Left colon (tissue), 2 donors: ENCODE results near the gene CHD5. TPM values are rescaled to one million over a fixed set of nuclear protein-coding genes. Genes with fewer than 3 reads are reported as not detected.

Source experiments
- ATAC-seq: fragments of 200-7000 bp; cut with Tn5 transposase; one replicate; pipeline ENCODE4 v1.9.1; 2020; ENCODE audit warnings: mild to moderate bottlenecking, moderate library complexity
- DNase-seq, 2 donors: peaks; one replicate each; pipeline ENCODE4 v3.0.0-alpha.2; 2020
- intact Hi-C, 2 donors: fragments of 100-400 bp; cut with DNase I in 1 of 2; cut with micrococcal nuclease in 1 of 2; formaldehyde crosslinking; loops; one replicate each; pipeline versions ENCODE4 v1.11.2 to v1.14.0; 2022; cut with DNase I, micrococcal nuclease
- total RNA-seq, 2 donors: library from RNA; stranded (reverse); fragmentation: NEBNext Ultra II Directional; extraction: Animal tissue kit (Norgen Biotek cat#: 25700); gene quantifications; one replicate each; pipeline ENCODE4 v1.2.1, GENCODE V29; 2021
- donor health status: DM: no; HTN: no; CAD: no.
- donor health status: DM: yes; HTN: yes; CAD: no.

Gene CHD5
- total RNA-seq, 2 donors from 2014 or later, result 0.18 to 0.20 TPM

DNA sequence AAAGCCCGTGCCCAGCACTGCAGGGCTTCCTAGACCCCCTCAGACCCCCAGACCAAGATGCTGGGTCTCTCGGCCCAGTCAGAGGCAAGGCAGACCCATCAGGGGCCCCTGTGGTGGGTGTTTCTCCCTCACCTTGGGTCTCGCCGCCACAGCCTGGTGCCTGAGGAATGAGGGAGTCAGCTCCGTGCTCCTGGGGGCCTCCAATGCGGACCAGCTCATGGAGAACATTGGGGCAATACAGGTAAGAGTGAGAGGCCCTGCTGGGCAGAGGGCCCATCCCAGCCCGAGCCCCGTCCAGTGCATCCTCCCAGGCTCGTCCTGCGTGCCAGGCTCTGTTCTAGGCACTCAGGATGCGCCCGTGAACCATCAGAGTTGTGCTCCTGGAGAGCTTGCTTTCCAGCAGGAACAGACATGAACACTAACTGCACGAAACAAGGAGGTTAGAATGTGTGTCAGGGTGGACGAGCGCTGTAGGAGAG is 83.0 kb downstream of the CHD5 start:
- no peak for DNase-seq
- intact Hi-C loops, result no loop called here
- ATAC-seq, result no peak

DNA sequence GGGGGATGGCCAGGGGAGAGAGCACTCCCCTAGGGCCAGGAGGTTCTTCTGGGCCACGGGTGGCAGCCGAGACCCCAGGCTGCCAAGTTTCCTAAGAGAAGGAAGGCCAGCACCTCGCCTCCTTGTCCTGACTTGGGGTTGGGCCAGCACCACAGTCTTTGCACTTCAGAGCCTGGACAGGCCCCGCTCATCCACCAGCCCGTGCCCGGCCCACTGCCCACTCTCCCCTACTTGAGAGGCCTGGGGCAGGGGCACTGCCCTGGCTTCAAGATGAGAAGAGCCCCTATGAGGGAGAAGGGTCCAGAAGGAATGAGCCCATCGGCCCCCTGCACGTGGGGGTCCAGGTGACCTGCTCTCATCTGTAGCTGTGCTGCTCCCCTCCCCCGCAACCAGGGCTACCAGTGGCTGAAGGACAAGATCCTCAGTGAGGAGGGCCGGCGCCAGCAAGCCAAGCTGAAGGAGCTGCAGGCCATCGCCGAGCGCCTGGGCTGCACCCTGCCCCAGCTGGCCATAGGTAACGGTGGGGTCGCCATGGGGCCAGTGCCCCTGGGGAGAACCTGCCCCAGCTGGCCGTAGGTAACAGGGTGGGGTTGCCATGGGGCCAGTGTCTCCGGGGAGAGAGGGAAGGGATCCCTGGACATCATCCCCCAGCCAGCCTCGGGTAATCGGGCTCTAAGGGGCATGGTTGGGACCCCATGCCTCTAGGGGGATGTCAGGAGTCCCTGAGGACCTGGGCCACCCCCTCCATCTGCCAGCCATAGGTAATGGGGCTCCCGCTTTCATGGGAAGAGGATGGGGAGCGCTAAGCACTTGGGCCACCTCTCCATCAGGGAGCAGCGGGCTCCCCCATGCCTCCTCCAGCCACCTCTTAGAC is 83.6 kb downstream of the CHD5 start:
- DNase-seq, result no peak
- no peak for ATAC-seq
- intact Hi-C loops, result no loop called here

DNA sequence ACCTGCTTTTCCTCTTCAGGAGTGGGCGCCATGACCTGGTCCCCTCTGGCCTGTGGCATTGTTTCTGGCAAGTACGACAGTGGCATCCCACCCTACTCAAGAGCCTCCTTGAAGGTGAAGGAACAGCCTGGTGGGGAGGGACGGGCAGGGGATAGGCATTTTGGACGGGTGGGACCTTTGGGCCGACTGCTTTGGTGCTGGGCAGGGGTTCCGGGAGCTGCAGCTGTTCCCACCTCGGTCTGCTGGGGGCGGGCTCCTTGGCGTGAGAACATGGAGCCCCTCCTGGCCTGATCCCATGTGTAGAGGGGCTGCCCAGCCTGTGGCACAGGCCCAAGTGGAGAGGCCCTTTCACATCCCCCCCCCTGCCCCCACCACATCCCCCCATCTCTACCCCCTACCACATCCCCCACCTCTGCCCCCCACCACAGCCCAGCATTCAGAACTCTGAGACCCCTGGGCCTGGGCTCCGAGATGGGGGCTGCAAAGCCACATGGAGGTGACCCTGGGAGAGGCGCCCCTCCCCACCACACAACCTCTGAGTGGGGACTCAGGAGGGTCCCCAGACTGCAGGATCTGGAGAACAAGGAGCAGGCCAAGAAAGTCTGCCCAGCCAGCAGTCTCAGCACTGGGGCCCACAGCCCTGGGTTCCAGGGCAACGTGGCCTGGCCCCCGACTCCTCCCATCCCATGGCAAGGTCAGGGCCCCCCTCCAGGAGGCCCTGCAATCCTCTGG is 84.4 kb downstream of the CHD5 start:
- intact Hi-C loops, result no loop called here
- ATAC-seq (no peak), DNase-seq (no peak)

DNA sequence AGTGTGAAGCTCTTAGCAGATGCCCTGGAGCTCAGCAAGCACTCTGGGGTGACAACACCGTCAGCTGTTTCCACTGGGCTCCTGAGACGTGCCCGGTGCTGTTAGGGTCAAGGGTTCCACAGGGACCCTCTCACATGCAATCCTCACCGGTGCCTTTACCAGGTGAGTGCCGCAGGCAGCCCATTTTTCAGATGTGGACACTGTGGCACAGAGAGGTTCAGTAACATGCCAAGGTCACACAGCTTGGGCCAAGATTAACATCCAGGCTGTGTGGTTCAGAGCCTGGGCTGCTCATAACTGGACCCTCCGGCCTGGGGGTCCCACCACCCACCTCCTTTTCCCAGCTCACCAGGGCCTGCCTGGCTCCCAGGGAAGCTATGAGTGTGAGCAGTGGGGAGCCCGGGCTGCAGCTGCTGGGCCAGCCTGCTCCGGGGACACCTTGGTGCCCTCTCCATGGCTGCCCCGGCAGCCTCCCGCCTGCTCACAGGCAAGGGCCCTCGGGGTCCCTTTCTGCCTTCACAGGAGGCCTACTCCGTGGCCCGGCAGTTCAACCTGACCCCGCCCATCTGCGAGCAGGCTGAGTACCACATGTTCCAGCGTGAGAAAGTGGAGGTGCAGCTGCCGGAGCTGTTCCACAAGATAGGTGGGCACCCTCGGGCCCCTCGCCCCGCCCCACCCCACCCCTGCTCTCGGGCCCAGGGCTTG is 85.2 kb downstream of the CHD5 start:
- intact Hi-C loops, result no loop called here
- ATAC-seq (no peak), DNase-seq (no peak)

DNA sequence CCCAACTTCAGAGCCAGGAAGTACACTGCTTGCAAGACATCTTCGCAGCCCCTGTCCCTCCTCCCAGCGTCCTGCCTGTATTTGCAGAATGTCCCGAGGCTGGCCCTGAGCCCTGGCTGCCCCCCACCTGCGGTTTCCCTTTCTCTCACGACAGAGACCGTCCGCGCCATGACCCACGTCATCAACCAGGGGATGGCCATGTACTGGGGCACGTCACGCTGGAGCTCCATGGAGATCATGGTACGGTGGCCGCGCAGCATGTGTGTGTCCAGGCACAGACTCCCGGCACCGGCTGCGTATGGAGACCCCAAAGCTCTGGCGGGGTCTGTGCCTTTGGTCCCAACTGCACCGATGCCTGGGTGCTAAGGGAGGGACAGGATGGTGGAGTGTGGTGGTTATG is 85.9 kb downstream of the CHD5 start:
- intact Hi-C loops, result no loop called here
- ATAC-seq (no peak), DNase-seq (no peak)

DNA sequence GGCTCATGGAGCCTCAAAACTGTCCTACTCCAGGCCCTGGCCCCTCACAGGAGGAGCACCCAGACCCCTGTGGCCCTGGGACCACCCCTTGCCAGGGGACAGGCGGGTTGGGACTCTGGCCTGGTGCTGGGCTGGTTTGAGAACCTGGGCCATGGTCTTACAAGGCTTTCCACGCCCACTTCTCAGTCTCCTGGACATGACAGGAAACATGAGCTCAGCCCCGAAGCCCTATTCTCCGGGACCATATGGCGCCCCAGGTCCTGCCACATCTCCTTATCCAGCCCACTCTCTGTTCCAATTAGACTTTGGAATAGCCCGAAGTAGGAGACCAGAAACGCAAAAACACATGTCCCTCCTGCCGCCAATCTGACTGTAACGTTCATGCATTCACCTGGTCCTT is 86.5 kb downstream of the CHD5 start:
- ATAC-seq (no peak), DNase-seq (no peak)
- intact Hi-C loops, result no loop called here

DNA sequence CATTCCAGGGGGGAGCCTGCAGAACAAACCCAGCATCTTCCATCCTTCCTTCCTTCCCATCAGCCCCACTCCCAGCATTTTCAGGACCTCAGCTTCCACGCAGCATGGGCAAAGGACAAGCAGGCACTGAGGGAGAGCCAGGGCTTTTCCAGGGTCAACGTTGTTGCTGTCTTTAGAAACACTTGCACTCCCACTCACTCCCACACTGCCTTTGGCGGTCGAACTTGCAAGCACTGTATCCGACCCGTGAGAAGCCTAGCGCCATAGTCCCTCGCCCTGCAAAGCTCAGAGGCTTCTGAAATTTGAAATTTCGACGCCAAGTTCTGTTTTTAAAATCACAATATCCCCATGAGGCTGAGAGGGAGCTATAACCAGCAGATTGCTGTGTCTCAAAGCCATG is 87.0 kb downstream of the CHD5 start:
- intact Hi-C loops, result no loop called here
- no peak for ATAC-seq

DNA sequence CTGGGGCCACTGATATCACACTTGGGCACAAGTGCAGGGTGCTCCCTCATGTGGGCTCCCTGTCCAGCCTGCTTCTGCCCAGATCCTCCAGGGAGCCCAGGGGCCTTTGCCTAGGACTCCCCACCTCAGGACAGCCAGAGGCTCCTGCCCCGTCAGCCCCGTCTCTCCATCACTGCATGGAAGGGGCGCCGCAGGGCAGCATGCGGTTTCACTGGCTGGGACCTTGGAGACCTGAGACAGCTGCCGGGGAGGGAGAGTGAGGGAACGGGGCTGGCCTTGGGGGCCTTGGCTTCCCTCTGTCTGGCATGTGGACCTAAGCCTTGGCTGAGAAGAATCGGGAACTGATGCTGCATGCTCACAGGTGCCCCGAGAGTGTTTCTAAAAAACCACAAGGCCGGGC is 87.9 kb downstream of the CHD5 start:
- intact Hi-C loops, result no loop called here
- DNase-seq, result no peak

More for the DNA sequence above, 87.0 kb downstream of the CHD5 start:
- DNase-seq, result no peak

DNA sequence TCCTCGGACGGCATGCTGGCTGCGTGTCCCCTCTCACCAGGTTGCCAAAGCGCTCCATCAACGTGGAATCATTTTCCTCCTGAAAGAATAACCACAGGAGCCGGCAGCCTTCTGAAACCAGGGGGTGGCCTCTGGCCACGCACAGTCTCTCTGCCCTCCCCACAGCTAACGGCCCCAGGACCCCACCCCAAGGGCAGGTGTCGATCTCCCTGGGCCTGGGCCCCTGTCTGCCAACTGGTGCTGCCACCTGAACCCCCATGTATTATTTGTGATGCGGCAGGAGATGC is 88.4 kb downstream of the CHD5 start:
- ATAC-seq, result no peak
- DNase-seq, result no peak
- intact Hi-C loops, result no loop called here

More for the DNA sequence above, 87.9 kb downstream of the CHD5 start:
- ATAC-seq, result no peak

DNA sequence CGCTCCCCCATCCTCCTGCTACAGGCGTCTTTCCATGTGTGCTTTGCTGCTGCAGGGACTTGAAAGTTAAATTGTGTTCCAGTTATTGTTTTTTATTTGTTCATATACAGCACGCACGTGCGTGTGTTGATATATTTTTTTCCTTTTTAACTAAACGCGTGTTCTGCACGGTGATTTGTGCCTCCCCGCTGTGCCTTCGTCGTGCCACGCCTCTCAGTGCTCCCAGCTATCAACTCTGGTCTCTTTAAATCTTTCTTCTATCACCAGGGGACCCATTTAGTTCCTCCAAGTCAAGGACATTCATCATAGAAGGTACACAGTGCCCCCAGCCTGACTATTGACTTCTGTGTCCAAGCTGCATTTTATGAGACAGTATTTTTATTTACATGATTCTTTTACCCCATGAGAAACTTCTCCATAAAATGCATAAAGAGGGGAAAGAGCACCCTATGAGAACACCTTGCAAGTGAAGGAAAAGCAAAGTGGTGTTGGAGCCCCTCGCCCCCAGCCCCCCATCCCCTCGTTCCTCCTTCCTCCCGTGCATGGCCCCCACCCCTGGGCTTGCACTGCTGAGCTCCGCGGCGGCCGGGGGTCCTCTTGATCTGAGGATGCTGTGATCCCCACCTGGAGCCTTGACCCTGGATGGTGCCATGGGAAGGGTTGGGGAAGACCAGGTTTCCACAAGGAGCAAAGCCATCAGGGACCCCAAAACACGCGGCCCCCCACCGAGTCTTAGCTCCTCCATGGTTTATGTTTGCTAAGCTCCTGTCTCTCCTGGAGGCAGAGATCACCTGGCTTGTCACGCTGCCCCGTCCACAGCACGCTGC is 88.9 kb downstream of the CHD5 start:
- ATAC-seq, result no peak
- intact Hi-C loops, result no loop called here
- no peak for DNase-seq

DNA sequence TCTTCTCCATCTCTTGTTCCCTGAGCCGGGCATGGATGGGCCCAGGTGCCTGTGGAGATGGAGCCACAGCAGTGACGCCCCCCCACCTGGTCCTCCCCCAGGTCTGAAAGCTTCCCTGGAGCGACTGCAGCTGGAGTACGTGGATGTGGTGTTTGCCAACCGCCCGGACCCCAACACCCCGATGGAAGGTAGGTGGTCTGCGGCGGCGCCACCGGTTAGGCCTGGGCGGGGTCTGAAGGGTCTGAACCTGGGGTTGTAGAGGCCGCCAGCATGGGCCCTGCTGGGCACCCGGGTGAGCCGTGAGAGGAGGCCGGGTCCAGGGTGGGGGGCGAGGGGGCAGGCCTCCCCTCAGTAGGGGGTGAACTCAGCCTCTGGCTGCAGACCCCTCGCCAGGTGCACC is 89.8 kb downstream of the CHD5 start:
- ATAC-seq, result no peak
- DNase-seq, result no peak
- intact Hi-C loops, result no loop called here

DNA sequence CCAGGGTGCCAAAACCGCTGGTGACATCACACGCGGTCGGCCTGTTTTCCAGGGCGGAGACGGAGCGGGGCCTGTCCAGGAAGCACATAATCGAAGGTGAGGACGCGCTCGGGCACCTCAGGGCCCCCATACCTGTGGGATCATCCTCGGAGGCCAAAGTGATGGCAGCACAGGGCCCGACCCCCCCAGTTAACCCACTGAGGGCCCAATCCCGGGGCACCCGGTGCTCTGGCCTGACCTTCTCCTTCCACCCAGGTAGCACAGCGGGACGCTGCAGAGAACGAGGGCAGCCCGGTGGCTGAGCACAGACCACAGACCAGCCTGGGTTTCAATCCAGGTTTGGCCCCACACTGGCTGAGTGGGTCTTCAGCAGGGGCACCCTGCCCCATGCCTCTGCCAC is 91.2 kb downstream of the CHD5 start:
- intact Hi-C loops, result no loop called here
- ATAC-seq (no peak), DNase-seq (no peak)

DNA sequence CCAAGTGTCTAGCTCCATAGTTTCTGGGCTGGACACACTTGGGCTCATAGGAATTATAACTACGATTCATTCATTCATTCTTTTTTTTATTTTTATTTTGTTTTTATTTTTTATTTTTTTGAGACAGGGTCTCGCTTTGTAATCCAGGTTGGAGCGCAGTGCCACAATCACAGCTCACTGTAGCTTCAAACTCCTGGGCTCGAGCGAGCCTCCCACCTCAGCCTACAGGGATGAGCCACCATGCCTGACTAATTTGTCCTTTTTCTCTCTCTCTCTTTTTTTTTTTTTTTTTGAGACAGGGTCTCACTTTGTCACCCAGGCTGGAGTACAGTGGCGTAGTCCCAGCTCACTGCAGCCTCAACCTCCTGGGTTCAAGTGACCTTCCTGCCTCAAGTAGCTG is 92.2 kb downstream of the CHD5 start:
- no peak for ATAC-seq
- intact Hi-C loops, result no loop called here
- DNase-seq, result no peak

DNA sequence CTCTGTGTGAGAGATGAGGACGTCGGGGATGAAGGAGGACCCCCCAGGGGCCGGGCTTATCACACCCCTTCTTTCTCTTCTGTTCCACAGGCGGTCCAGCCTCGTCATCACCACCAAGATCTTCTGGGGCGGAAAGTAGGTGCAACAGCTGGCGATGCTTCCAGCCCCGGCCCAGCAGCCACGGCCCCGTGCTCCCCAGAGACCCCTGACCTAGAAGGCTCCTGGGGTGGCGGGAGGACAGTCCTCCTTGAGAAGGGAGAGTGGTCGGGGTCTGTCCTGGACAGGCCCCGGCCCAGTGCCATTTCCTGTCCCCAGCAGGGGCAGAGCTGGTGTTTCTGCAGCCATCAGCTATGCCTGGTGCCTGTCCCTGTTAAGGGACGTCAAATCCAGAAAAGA is 92.7 kb downstream of the CHD5 start:
- DNase-seq, result no peak
- intact Hi-C loops, result no loop called here
- ATAC-seq, result no peak

DNA sequence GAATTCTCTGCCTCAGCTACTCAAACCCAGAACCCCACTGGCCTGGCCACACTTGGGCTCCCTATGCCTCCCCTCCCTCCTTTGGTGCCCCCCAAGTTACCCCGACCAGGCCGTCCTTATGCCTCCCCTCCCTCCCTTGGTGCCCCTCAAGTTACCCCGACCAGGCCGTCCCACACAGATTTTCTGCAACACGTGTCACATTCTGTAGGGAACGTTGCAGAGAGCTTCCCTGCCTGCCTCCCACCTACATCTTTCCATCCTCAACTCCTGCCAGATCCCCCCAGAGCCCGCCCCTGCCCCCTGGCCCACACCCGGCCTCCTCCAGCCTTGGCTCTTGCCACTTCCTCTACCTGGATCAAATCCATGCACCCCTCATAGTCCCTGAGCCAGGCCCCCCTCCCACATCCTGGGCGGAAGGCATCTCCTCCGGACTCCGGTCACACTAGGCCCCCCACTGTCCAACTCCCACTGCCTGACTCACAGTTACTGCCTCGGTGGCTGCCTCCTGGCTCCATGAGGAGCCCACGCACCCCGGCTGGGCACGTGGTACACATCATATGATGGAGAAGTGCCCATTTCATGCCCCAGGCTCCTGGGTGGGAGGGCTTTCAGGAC is 93.3 kb downstream of the CHD5 start:
- ATAC-seq, result no peak
- DNase-seq, result no peak
- intact Hi-C loops, result no loop called here

DNA sequence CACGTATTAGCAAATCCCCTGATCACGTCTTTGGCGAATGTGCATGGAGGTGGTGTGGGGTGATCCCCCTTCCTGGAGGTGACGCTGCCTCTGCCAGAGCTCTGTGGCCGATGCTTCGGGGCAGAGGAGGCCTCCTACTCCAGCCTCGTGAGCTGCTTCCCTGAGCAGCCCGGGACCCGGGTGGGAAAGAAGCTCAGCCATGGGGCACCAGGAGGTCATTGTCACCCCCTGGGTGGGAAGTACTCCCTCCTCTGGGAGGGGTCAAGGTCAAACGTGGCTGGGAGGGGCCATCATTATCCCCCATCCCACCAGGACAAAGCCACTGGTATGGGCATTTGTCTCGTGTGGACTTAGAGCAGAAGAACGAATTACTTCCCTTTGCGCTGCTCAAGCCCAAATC is 93.8 kb downstream of the CHD5 start:
- DNase-seq, result no peak
- ATAC-seq, result no peak
- intact Hi-C loops, result no loop called here

DNA sequence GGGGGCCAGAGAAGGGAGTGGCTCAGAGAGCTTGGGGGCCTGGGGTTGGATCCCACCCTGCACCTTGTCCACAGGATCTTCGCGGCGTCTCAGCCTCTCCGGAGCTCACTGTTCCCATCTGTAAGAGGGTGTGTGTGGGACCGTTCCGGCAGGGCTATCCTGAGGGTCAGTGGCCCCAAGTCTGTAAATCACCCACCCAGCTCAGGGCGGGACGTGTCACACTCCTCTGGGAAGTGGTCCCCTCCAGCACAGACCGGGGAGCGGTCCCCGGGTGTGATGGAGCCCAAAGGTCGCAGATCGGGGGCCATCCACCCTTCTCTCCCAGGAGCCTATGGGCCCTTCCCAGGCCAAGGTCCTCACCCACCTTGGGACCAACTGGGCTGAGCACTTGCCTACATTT is 94.5 kb downstream of the CHD5 start:
- DNase-seq, result no peak
- ATAC-seq, result no peak
- intact Hi-C loops, result no loop called here

DNA sequence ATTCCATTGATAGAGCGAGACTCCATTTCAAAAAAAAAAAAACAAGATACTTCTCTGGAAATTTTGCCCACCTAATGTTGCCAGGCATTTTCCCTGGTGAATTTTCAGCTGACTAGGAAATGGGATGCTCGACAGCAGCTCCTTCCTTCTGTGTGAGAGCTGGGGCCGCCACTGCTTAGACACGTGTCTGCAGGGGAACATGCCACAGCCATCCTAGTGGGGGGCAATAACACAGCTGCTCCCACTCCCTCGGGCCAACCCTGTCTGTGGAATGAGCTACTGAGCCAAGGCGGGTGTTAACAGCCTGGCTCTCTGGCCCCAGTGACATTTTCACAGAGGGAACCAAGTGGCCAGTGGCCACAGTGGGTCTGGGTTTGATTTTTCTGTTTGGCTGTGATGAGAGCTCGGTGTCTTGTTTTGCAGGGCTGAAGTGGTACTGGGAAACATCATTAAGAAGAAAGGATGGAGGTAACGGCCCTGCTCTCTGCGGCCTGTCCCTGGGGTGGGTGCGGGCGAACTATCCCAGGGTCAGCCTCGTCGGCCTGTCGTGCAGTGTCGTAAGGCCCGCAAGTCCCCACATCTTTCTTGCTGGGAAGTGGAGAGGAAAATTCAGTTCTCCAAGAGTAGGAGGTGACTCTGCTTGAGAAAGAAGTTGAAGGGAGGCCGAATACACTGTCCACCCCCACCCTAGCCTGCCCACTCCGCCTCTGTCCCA is 95.2 kb downstream of the CHD5 start:
- DNase-seq (no peak), ATAC-seq (no peak)
- intact Hi-C loops, result no loop called here
